Measurements from ENCODE around the gene NMRK1. TPM values are rescaled to one million over a fixed set of nuclear protein-coding genes. Genes with fewer than 3 reads are reported as not detected.
A peak's percentile ranks its signal among the peaks of the same experiment; 100 is the strongest.

NMRK1 gene
- total and polyA plus RNA-seq, 4 donors = 33.1 to 62.6 (median 36.6) TPM

GRCh38 chr9:75036793-75037192 lies 51.2 kb downstream of the NMRK1 start:
- H3K27ac ChIP-seq (ENCODE audit: low read depth in 1 of 2, low read length in 2 of 2) = no peak overlapping the region
- ATAC-seq (ENCODE audit: low FRiP score) (no peak), DNase-seq (no peak)
- H3K27me3 ChIP-seq (ENCODE audit: control insufficient read depth in 1 of 2, insufficient read depth in 2 of 2, low read length in 1 of 2) = no peaks in the 10 kb centered on the region
- H3K36me3 ChIP-seq (ENCODE audit: control insufficient read depth in 1 of 2, insufficient read depth in 2 of 2, low read length in 1 of 2) = no peaks in the 10 kb centered on the region
- H3K9me3 ChIP-seq (ENCODE audit: control insufficient read depth, low read length) = no peaks in the 10 kb centered on the region
- 91 to 93% methylated on average over 3 of the region's 3 CpGs for WGBS, 2 donors
- H3K4me3 ChIP-seq (ENCODE audit: low read length in 2 of 2) = no peak overlapping the region
- no peaks in the 10 kb centered on the region for H3K4me1 ChIP-seq (ENCODE audit: control insufficient read depth in 1 of 2, insufficient read depth in 2 of 2, low read length in 2 of 2)
- intact Hi-C loops (cut with DNase I) = no loop called here

GRCh38 chr9:75033791-75034473 lies 54.0 kb downstream of the NMRK1 start:
- Histone ChIP-seq H3K4me3 (ENCODE audit: low read length in 2 of 2) (no peak overlapping the region), H3K36me3 (ENCODE audit: control insufficient read depth in 1 of 2, insufficient read depth in 2 of 2, low read length in 1 of 2) (no peaks in the 10 kb centered on the region), H3K9me3 (ENCODE audit: control insufficient read depth, low read length) (no peaks in the 10 kb centered on the region), H3K27me3 (ENCODE audit: control insufficient read depth in 1 of 2, insufficient read depth in 2 of 2, low read length in 1 of 2) (no peaks in the 10 kb centered on the region), H3K4me1 (ENCODE audit: control insufficient read depth in 1 of 2, insufficient read depth in 2 of 2, low read length in 2 of 2) (no peaks in the 10 kb centered on the region), H3K27ac (ENCODE audit: low read depth in 1 of 2, low read length in 2 of 2) (no peak overlapping the region)
- DNase-seq (no peak), ATAC-seq (ENCODE audit: low FRiP score) (no peak)
- WGBS, 2 donors = 72 to 73% methylated on average over 2 of the region's 2 CpGs
- intact Hi-C loops (cut with DNase I) = no loop called here

DNA sequence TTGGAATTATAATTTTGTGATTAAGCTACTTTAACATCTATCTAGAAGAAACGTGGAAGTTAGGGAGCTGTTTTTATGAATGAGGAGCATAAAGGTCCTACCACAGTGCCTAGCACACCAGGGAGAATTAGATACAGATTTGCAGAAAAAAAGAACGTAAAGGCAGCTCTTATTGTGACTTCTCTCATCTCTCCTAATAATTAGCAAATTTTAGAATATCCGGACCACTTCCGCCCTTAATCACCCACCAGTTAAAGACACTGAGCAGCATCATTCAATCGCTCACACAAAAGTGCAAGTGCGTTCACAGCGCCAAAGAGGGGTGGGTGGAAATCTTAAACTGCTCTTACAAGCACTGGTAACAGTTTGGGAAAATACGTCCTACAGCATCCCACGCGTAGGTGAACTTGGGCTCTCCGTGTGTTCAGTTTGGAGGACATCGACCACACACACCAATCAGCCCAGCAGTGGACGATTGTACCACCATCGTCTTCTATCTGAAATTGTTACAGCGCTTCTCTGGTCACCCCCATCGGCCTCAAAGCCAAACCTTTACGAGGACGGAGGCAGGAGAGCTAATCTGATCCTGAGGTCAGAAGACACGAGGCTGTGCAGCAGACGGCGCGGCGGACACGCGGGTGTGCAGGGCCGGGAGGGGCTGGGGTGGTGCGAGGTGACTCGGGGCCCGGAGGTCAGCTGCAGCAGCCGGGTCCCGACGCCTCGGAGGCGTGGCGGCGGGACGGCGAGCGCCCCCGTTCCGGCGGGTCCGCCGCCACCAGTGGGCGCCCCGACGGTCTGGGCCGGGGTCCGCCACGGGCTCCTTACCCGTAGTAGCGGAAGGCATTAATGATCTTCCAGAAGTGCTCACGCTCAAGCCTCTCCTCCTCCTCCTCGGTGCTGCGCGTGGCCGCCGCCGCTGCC lies 60.5 kb downstream of the NMRK1 start:
- peak; percentile 76 to 87 for DNase-seq

DNA sequence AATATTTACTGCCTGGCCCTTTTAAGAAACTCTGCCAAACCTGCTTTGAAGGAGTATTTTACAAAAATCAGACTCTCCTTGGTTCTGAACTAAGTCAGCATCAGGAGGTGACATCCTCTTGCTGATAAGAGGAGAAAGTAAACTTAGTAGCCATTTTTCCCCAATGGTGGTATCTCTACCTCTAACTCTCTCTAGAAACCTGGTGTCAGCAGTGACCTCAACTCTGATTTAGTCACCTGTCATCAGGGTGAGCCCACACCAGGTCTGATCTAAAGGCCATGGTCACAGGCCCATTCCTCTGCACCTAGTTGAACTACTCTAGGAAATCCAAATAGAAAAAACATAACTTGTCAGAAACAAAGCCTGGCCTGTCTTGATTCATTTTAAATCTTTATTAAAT lies 64.1 kb downstream of the NMRK1 start:
- no peak overlapping the region for H3K4me3 ChIP-seq (ENCODE audit: low read length in 2 of 2)
- H3K27me3 ChIP-seq (ENCODE audit: control insufficient read depth in 1 of 2, insufficient read depth in 2 of 2, low read length in 1 of 2) = no peaks in the 10 kb centered on the region
- no peaks in the 10 kb centered on the region for H3K9me3 ChIP-seq (ENCODE audit: control insufficient read depth, low read length)
- no peak for ATAC-seq (ENCODE audit: low FRiP score)
- H3K4me1 ChIP-seq (ENCODE audit: control insufficient read depth in 1 of 2, insufficient read depth in 2 of 2, low read length in 2 of 2) = peaks cover 2% of the 10 kb centered on the region in 2 donors
- no peak for DNase-seq
- intact Hi-C loops (cut with DNase I) = no loop called here
- H3K27ac ChIP-seq (ENCODE audit: low read depth in 1 of 2, low read length in 2 of 2) = no peak overlapping the region
- no peaks in the 10 kb centered on the region for H3K36me3 ChIP-seq (ENCODE audit: control insufficient read depth in 1 of 2, insufficient read depth in 2 of 2, low read length in 1 of 2)

More for the DNA sequence above, 60.5 kb downstream of the NMRK1 start:
- Histone ChIP-seq H3K4me1 (ENCODE audit: control insufficient read depth in 1 of 2, insufficient read depth in 2 of 2, low read length in 2 of 2) (peaks cover 2% of the 10 kb centered on the region in 2 donors), H3K36me3 (ENCODE audit: control insufficient read depth in 1 of 2, insufficient read depth in 2 of 2, low read length in 1 of 2) (no peaks in the 10 kb centered on the region), H3K27me3 (ENCODE audit: control insufficient read depth in 1 of 2, insufficient read depth in 2 of 2, low read length in 1 of 2) (no peaks in the 10 kb centered on the region), H3K4me3 (ENCODE audit: low read length in 2 of 2) (peak overlapping the region; percentile 58 to 62), H3K9me3 (ENCODE audit: control insufficient read depth, low read length) (no peaks in the 10 kb centered on the region), H3K27ac (ENCODE audit: low read depth in 1 of 2, low read length in 2 of 2) (peak overlapping the region in 1 of 2 donors; percentile 68)
- ATAC-seq (ENCODE audit: low FRiP score) = peak; percentile 80
- 1% methylated on average over 43 to 59 of the region's 59 CpGs for WGBS, 2 donors
- intact Hi-C loops (cut with DNase I) = loop anchor here (2.0 to 5.0 kb wide), 2 partner anchors 60 to 75 kb away; partner anchors contain the start of genes NMRK1 (in 2 of the 2), OSTF1 (in 2 of the 2) and C9orf40 (in 1 of the 2)

- H3K36me3 ChIP-seq (ENCODE audit: control insufficient read depth in 1 of 2, insufficient read depth in 2 of 2, low read length in 1 of 2) = no peaks in the 10 kb centered on the region
- no peak overlapping the region for H3K27ac ChIP-seq (ENCODE audit: low read depth in 1 of 2, low read length in 2 of 2)
- 96 to 100% methylated on average over 1 of the region's 1 CpG for WGBS, 2 donors
- H3K4me3 ChIP-seq (ENCODE audit: low read length in 2 of 2) = no peak overlapping the region
- DNase-seq (no peak), ATAC-seq (ENCODE audit: low FRiP score) (no peak)
- H3K27me3 ChIP-seq (ENCODE audit: control insufficient read depth in 1 of 2, insufficient read depth in 2 of 2, low read length in 1 of 2) = no peaks in the 10 kb centered on the region
- no peaks in the 10 kb centered on the region for H3K4me1 ChIP-seq (ENCODE audit: control insufficient read depth in 1 of 2, insufficient read depth in 2 of 2, low read length in 2 of 2)
- intact Hi-C loops (cut with DNase I) = no loop called here
- no peaks in the 10 kb centered on the region for H3K9me3 ChIP-seq (ENCODE audit: control insufficient read depth, low read length)
Observed at GRCh38 chr9:75019654-75020053, 68.3 kb downstream of the NMRK1 start.

DNA sequence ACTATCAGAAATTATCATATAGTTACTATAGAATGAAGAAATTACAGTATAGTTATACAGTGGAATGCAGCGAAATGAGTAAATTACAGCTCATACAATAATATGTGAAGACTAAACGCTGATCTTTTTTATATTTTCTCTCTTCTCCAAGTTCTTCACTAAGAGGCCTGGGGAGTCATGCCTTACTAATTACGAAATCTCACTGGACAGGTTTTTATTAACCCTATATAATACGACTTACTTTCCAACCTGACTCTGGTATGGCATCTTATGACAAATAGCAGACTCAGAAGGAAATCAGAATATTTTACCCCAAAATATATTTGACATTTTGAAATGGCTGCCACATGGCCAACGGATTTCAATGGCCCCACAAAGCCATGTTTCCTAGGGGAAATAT lies 68.9 kb downstream of the NMRK1 start:
- intact Hi-C loops (cut with DNase I) = no loop called here
- H3K36me3 ChIP-seq (ENCODE audit: control insufficient read depth in 1 of 2, insufficient read depth in 2 of 2, low read length in 1 of 2) = no peaks in the 10 kb centered on the region
- no peak for ATAC-seq (ENCODE audit: low FRiP score)
- H3K9me3 ChIP-seq (ENCODE audit: control insufficient read depth, low read length) = no peaks in the 10 kb centered on the region
- H3K4me1 ChIP-seq (ENCODE audit: control insufficient read depth in 1 of 2, insufficient read depth in 2 of 2, low read length in 2 of 2) = no peaks in the 10 kb centered on the region
- H3K27ac ChIP-seq (ENCODE audit: low read depth in 1 of 2, low read length in 2 of 2) = no peak overlapping the region
- H3K4me3 ChIP-seq (ENCODE audit: low read length in 2 of 2) = no peak overlapping the region
- no peaks in the 10 kb centered on the region for H3K27me3 ChIP-seq (ENCODE audit: control insufficient read depth in 1 of 2, insufficient read depth in 2 of 2, low read length in 1 of 2)
- 93 to 96% methylated on average over 5 of the region's 5 CpGs for WGBS, 2 donors
- DNase-seq = no peak

DNA sequence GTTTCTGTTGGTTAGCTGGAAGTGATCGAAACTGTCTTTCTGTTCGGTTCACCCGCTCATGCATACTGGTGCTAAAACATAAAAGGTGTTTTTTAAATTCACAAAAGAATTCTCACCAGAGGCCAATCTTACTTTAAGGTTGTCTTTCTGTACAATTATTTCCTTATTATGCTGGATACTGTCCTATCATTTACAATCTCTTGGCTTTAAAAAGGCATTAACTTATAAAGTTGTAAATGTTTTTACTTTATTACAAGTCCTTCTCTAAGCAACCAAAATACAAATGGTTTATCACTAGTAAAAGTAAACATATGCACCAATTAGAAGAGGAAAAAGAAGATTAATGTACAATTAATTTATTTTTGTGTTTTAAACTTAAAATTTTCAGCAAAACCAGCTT lies 70.6 kb downstream of the NMRK1 start:
- intact Hi-C loops (cut with DNase I) = no loop called here
- Histone ChIP-seq H3K36me3 (ENCODE audit: control insufficient read depth in 1 of 2, insufficient read depth in 2 of 2, low read length in 1 of 2) (no peaks in the 10 kb centered on the region), H3K4me3 (ENCODE audit: low read length in 2 of 2) (no peak overlapping the region), H3K27me3 (ENCODE audit: control insufficient read depth in 1 of 2, insufficient read depth in 2 of 2, low read length in 1 of 2) (no peaks in the 10 kb centered on the region), H3K4me1 (ENCODE audit: control insufficient read depth in 1 of 2, insufficient read depth in 2 of 2, low read length in 2 of 2) (no peaks in the 10 kb centered on the region), H3K27ac (ENCODE audit: low read depth in 1 of 2, low read length in 2 of 2) (no peak overlapping the region), H3K9me3 (ENCODE audit: control insufficient read depth, low read length) (no peaks in the 10 kb centered on the region)
- WGBS, 2 donors = 94% methylated on average over 3 of the region's 3 CpGs
- DNase-seq (no peak), ATAC-seq (ENCODE audit: low FRiP score) (no peak)

DNA sequence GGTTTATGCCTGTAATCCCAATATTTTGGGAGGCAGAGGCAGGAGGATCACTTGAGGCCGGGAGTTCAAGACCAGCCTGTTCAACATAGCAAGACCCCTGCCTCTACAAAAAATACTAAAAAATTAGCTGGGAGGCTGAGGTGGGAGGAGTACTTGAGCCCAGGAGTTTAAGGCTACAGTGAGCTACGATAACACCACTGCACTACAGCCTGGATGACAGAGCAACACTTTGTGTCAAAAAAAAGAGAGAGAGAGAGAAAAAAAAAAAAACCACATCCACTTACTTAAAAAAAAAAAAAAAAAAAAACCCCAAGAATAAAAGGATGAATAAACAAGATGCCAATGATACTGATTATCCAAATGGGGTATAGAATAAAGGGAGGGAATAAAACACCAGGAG lies 74.2 kb downstream of the NMRK1 start:
- intact Hi-C loops (cut with DNase I) = no loop called here
- no peak for ATAC-seq (ENCODE audit: low FRiP score)
- Histone ChIP-seq H3K4me1 (ENCODE audit: control insufficient read depth in 1 of 2, insufficient read depth in 2 of 2, low read length in 2 of 2) (no peaks in the 10 kb centered on the region), H3K36me3 (ENCODE audit: control insufficient read depth in 1 of 2, insufficient read depth in 2 of 2, low read length in 1 of 2) (no peaks in the 10 kb centered on the region), H3K9me3 (ENCODE audit: control insufficient read depth, low read length) (no peaks in the 10 kb centered on the region), H3K27me3 (ENCODE audit: control insufficient read depth in 1 of 2, insufficient read depth in 2 of 2, low read length in 1 of 2) (no peaks in the 10 kb centered on the region), H3K4me3 (ENCODE audit: low read length in 2 of 2) (no peak overlapping the region), H3K27ac (ENCODE audit: low read depth in 1 of 2, low read length in 2 of 2) (no peak overlapping the region)
- 90 to 94% methylated on average over 2 of the region's 2 CpGs for WGBS, 2 donors
- no peak for DNase-seq
